Measurements from ENCODE around the gene SREBF1.

SREBF1 gene

DNA sequence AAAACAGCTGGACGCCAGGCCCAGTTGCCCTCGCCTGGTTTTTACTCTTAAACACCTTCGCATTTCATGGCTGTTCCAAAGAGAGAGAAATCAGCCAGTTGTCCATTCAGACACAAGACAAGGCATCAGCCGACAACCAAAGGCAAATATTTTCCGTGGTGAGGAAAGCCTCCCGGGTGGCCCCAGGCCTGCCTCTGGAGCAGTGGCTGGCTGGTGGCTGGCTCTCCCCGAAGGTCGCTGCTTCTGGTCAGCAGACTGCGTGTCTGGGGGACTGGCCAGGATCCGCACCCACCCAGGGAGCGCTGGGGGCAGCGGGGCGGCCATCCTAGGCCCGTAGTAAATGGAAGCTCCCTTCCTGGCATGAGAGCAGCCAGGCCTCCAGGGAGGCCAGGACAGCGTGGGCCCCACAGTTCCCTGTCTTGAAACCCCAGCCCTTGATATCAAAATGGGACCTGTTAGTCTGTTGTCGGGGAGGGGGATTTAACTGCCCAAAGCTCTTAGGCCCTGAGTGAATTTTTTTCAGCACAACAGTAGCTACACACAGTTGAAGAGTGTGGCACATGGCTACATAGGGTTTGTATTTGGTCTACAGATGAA is 57.7 kb downstream of the SREBF1 start:
- DNase-seq: no peak

DNA sequence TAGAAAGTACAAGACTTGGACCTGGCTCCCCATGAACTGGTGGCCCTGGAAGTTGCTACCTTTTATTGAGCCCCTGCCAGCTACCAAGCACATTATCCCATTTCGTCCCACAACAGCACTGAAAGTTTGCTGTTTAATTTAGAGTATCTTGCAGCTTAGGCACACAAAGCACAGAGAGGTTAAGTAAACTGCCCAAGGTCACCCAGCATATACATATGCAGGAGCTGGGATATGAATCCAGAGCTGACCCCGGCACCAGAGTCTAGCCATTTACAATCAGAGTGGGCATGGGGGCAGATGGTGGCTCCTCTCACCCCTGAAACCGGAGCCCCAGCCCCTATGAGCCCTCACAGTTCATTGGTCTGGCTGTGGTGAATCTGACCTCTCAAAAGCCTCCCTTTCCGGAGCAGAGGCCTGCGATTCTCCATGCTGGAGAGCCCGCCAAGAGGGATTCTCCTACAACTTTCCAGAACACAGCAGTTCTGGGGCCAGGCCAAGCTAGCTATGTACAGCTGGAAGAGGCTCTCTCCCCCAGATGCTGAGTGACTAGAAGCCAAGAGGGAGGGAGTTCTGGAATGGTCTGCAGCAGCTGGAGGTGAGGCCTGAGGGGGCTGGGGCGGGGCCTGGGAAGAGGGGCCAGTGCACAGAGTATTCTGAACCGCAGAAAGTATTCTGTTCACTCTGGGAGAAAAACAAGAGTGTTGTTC is 58.3 kb downstream of the SREBF1 start:
- DNase-seq: no peak

GRCh38 chr17:17776889-17777288 is 59.9 kb downstream of the SREBF1 start:
- DNase-seq: no peak

- no peak for DNase-seq
Measured at GRCh38 chr17:17774009-17774881, 62.5 kb downstream of the SREBF1 start.

GRCh38 chr17:17772231-17772630 is 64.6 kb downstream of the SREBF1 start:
- DNase-seq: no peak

DNA sequence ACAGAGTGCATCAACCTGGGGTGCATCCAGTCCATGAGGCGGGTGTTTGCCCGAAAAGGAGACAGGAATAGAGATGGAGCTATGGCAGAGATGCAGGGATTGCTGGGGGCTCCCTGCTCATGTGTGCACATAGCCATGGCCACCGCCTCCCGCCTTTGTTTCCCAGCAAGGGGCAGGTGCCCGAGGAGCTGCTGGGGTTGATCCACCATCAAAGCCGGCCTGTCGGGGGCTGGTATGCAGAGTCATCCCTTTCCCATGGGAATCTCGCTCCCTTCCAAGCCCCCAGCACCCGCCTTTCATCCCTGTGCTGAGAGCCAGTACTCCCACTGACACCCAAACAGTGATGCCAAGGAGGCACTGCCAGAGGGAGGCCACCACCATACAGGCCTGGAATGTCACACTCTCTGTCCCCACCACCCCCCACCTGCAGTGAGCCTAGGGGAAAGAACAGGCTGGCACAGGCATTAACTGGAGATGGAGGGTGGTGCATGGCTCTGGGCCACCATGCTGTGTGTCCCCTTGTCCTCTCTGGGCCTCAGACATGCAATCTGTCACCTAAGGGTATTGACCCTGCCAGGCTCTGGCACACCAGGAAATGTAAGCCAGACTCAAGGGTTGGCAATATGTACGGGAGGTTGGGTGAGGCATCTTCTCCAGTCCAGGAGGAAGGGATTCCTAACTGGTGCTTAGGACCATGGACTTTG is 65.1 kb downstream of the SREBF1 start:
- no peak for DNase-seq

GRCh38 chr17:17770632-17771044 is 66.1 kb downstream of the SREBF1 start:
- no peak for DNase-seq

- peak; percentile 61 for DNase-seq
Measured at GRCh38 chr17:17769869-17770631, 66.7 kb downstream of the SREBF1 start.

GRCh38 chr17:17768424-17769088 is 68.2 kb downstream of the SREBF1 start:
- DNase-seq: no peak

GRCh38 chr17:17767887-17768418 is 68.8 kb downstream of the SREBF1 start:
- DNase-seq: no peak

DNA sequence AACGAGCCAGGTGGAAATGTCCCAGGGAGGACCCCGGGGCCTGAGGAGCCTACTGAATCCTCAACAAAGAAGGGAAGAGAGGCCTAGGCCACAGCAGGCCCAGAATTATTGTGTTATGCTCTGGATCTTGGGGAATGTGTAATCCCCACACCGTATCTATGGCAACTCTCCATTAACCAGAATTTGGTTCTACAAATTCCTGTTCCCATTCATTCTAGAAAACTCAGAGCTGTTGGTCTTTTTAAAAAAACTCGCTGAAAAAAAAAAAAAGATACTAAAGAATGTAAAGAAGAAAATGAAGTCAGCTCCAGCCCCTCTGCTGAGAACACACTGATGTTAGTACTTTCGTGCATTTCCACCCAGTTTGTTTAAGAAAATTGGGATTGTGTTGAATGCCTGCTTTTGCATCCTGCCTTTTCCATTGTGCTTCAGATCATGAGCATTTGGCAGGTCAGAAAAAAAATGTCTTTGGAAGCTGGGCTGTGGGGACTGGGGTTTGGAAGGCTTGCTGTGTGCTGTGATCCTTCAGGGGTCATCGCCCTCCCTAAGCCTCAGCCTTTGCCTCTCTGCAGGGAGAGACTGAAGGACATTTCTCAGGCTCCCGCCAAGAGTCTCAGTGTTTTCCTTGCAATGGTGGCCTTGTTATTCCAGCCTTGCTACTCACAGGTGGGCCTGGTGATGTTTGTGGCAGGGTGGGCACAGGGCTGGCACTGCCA is 69.5 kb downstream of the SREBF1 start:
- no peak for DNase-seq

DNA sequence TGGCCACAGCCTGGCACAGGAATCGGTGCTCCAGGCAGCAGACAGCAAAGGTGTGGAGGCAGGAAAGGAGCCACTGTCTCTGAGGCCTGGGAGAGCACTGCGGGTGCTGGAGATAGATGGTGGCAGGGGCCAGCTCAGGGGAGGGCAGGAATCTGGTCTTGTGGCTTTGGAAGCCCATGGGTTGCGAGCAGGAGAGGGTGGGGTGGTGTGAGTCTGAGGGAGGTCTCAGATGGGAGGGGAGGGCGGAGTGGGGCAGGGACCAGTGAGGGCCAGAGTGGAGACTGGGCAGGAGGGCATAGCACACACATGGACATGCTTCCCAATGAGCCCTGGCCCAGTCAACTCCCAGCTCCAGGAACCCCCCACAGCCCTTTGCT is 70.1 kb downstream of the SREBF1 start:
- DNase-seq: no peak

GRCh38 chr17:17766077-17766743 is 70.6 kb downstream of the SREBF1 start:
- DNase-seq: no peak

- DNase-seq: no peak
Measured at GRCh38 chr17:17765359-17766076, 71.3 kb downstream of the SREBF1 start.

- no peak for DNase-seq
Measured at GRCh38 chr17:17763734-17764133, 73.1 kb downstream of the SREBF1 start.

GRCh38 chr17:17763136-17763535 is 73.7 kb downstream of the SREBF1 start:
- DNase-seq: no peak

DNA sequence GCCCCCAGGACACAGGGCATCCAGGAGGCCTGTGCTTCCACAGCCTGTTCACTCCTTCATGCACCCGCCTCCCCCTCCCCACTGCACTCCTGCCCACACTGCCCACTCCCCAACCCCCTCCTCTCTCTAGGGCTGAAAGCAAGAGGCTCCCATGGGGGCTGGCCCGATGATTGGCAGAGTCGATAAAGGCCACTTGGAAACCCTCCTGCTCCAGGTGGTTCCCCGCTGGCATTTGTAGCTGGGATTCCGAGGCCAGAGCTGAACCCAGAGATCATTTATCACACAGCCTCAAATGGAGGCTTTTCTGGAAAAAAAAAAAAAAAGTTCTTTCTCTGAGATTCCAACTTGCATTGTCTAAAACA is 74.1 kb downstream of the SREBF1 start:
- no peak for DNase-seq

Data from right kidney (tissue), 1 donor.